Peyer's patch (tissue), 4 donors: Measurements from ENCODE around the gene FLRT2. TPM values are rescaled to one million over a fixed set of nuclear protein-coding genes. Genes with fewer than 3 reads are reported as not detected.

Experiments
- DNase-seq, 3 donors: peaks; one replicate each; pipeline ENCODE4 v3.0.0-alpha.2; 2017 to 2019
- H3K27ac ChIP-seq, 4 donors: fragments of 200-600 bp; sonication (generic); one replicate each; pipeline ENCODE4 v1.5.1; 2016 to 2019
- H3K27me3 ChIP-seq, 2 donors: fragments of 200-600 bp; sonication (generic); one replicate each; pipeline ENCODE4 v1.5.1; 2019
- H3K36me3 ChIP-seq, 3 donors: fragments of 200-600 bp; sonication (generic); one replicate each; pipeline ENCODE4 v1.5.1; 2016 to 2019
- H3K4me1 ChIP-seq, 4 donors: fragments of 200-600 bp; sonication (generic); one replicate each; pipeline ENCODE4 v1.5.1; 2016 to 2019
- H3K4me3 ChIP-seq, 4 donors: fragments of 200-600 bp; sonication (generic); 1 replicate in 3 of 4; 2 replicates in 1 of 4; pipeline ENCODE4 v1.5.1; 2016 to 2019; ENCODE audit warnings: mild to moderate bottlenecking in 1 of 4
- H3K9me3 ChIP-seq, 4 donors: fragments of 200-600 bp; sonication (generic); one replicate each; pipeline ENCODE4 v1.5.1; 2016 to 2019; ENCODE audit warnings: mild to moderate bottlenecking in 1 of 4
- POLR2A ChIP-seq, 2 donors: fragments of 450-650 bp; IDR thresholded peaks; one replicate each; pipeline ENCODE4 v1.5.1; 2017; ENCODE audit warnings: antibody characterized with exemption in 2 of 2, mild to moderate bottlenecking in 2 of 2, moderate library complexity in 2 of 2
- total RNA-seq, 4 donors: library from RNA; depleted of rRNA; stranded (reverse); fragments of >200 nt; gene quantifications; one replicate each; pipeline ENCODE4 v1.1.0, GENCODE V29; 2016
- TF ChIP-seq, protein P1 (sequence below), 6 experiments: fragments of 450-650 bp in 4 of 6; fragments of 200-600 bp in 2 of 6; sonication (generic) in 1 of 6; IDR thresholded peaks; one replicate each; pipeline ENCODE4 v1.5.1; 2017 to 2019; ENCODE audit warnings: antibody characterized with exemption in 6 of 6, mild to moderate bottlenecking in 3 of 6, moderate library complexity in 1 of 6

Gene FLRT2
- total RNA-seq, result 1 to 10 TPM; 1.1 to 4.8 (median 2.2) TPM

GRCh38 chr14:85529803-85530574, at the start of gene FLRT2:
Gene FLRT2 (plus strand): TSS chr14:85530144. CDS start chr14:85621515, 91,371 bp downstream.
- H3K27me3 ChIP-seq, result peaks cover 0 to 31% of the 10 kb centered on the region in 2 donors
- H3K9me3 ChIP-seq, result no peaks in the 10 kb centered on the region
- TF ChIP-seq POLR2A (IDR thresholded peaks at IDR 0.05), result no peak
- TF ChIP-seq, protein P1, sequence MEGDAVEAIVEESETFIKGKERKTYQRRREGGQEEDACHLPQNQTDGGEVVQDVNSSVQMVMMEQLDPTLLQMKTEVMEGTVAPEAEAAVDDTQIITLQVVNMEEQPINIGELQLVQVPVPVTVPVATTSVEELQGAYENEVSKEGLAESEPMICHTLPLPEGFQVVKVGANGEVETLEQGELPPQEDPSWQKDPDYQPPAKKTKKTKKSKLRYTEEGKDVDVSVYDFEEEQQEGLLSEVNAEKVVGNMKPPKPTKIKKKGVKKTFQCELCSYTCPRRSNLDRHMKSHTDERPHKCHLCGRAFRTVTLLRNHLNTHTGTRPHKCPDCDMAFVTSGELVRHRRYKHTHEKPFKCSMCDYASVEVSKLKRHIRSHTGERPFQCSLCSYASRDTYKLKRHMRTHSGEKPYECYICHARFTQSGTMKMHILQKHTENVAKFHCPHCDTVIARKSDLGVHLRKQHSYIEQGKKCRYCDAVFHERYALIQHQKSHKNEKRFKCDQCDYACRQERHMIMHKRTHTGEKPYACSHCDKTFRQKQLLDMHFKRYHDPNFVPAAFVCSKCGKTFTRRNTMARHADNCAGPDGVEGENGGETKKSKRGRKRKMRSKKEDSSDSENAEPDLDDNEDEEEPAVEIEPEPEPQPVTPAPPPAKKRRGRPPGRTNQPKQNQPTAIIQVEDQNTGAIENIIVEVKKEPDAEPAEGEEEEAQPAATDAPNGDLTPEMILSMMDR (IDR thresholded peaks at IDR 0.05), result no peak
- peak within 1 kb of the TSS; percentile 23 to 57 (median 41) for H3K4me3 ChIP-seq
- peak in 2 of 3 donors; percentile 52 to 55 for DNase-seq
- peaks cover 0 to 41% (median 0%) of the 10 kb centered on the region in 4 donors for H3K4me1 ChIP-seq
- peak within 1 kb of the TSS; percentile 25 to 63 (median 49) for H3K27ac ChIP-seq
- no peaks in the 10 kb centered on the region for H3K36me3 ChIP-seq

DNA sequence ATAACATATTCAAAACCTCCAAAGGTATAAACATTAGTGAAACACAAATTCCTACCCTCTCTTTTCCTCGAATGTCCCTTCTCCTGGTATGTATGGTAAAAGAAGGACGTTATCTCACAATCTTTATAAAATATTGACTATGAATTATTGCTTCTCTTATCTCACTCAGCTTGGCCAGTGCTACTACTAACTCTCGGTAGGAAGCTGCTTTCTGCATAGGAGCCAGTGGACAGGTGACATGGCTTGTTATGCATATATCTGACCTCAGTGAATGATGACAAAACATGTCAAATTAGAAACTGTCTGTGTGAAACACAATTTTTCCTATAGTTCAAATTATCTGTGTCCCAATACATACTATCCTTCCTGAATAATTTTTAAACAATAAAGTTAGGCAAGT, 48.5 kb upstream of the FLRT2 start:
- Histone ChIP-seq H3K4me3 (no peak overlapping the region), H3K27ac (no peak overlapping the region), H3K9me3 (no peaks in the 10 kb centered on the region), H3K36me3 (no peaks in the 10 kb centered on the region), H3K27me3 (no peaks in the 10 kb centered on the region), H3K4me1 (peaks cover 0 to 12% (median 0%) of the 10 kb centered on the region in 4 donors)
- TF ChIP-seq POLR2A (IDR thresholded peaks at IDR 0.05), result no peak
- no peak for DNase-seq

DNA sequence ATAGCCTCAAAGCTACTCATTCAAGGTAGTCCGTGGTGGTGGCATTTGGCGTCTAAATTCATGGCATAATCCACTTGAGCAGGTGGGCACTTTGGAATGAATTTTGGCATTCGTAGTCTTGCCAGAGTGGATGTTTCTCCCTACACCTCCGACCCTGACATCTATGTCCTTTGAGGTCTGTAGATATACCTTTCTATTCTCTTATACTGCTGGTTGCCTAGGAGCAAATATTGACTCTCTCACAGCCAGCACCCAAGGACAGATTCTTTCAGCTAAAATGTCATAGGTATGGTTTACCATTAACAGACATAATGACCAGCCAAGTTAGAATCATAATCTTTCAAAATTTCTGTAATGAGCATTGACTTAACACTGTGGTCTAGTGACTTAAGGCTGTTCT, 47.4 kb upstream of the FLRT2 start:
- Histone ChIP-seq H3K27ac (no peak overlapping the region), H3K4me3 (no peak overlapping the region), H3K4me1 (peaks cover 0 to 12% (median 0%) of the 10 kb centered on the region in 4 donors), H3K27me3 (no peaks in the 10 kb centered on the region), H3K36me3 (no peaks in the 10 kb centered on the region), H3K9me3 (no peaks in the 10 kb centered on the region)
- no peak for DNase-seq
- TF ChIP-seq POLR2A (IDR thresholded peaks at IDR 0.05), result no peak
- TF ChIP-seq, protein P1 (IDR thresholded peaks at IDR 0.05), result no peak

GRCh38 chr14:85483037-85483436, 46.9 kb upstream of the FLRT2 start:
- DNase-seq, result no peak
- Histone ChIP-seq H3K4me1 (peaks cover 0 to 12% (median 0%) of the 10 kb centered on the region in 4 donors), H3K27ac (no peak overlapping the region), H3K36me3 (no peaks in the 10 kb centered on the region), H3K27me3 (no peaks in the 10 kb centered on the region), H3K9me3 (no peaks in the 10 kb centered on the region), H3K4me3 (no peak overlapping the region)
- TF ChIP-seq, protein P1 (IDR thresholded peaks at IDR 0.05), result no peak
- TF ChIP-seq POLR2A (IDR thresholded peaks at IDR 0.05), result no peak

DNA sequence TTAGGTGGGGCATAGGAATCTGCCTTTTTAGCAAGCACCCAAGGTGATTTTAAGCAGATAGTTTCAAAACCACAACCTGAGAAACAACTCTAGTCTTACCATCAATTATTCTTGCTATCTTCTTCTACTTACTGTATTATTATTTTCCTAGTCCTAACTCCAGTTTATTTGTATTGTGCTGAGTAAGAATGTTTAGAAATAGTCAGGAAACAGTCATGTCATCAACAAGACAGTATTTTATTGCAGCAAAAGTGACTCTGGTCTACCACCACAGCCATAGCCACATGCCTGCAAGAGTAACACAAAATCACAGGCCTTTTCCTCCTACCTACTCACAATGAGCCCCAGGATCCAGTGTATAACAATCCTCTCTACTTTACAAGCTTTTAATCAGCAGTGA, 46.3 kb upstream of the FLRT2 start:
- Histone ChIP-seq H3K4me1 (peaks cover 0 to 12% (median 0%) of the 10 kb centered on the region in 4 donors), H3K27me3 (no peaks in the 10 kb centered on the region), H3K27ac (no peak overlapping the region), H3K4me3 (no peak overlapping the region), H3K9me3 (no peaks in the 10 kb centered on the region), H3K36me3 (no peaks in the 10 kb centered on the region)
- TF ChIP-seq, protein P1 (IDR thresholded peaks at IDR 0.05), result no peak
- TF ChIP-seq POLR2A (IDR thresholded peaks at IDR 0.05), result no peak
- DNase-seq, result no peak

DNA sequence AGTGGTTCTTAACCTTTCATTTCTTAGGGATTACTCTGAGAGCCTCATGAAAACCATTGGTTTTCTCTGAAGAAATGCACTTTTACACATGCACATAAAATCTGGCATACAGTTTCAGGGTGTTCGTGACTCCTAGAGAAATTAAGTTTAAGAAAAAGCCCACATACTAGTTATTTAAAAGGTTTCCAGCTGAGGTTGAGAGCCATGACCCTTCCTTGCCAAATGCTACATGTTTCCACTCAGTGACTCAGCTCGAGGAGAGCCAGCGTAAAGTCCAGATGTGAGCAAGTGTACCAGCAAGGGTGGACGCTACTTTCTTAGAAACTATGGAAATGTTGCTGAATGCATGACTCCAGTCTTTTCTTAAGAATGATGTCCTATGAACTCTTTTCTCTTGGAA, 42.7 kb upstream of the FLRT2 start:
- H3K27me3 ChIP-seq, result no peaks in the 10 kb centered on the region
- H3K9me3 ChIP-seq, result no peaks in the 10 kb centered on the region
- no peak overlapping the region for H3K4me3 ChIP-seq
- no peaks in the 10 kb centered on the region for H3K36me3 ChIP-seq
- peaks cover 0 to 8% (median 0%) of the 10 kb centered on the region in 4 donors for H3K4me1 ChIP-seq
- no peak overlapping the region for H3K27ac ChIP-seq
- DNase-seq, result no peak
- TF ChIP-seq POLR2A (IDR thresholded peaks at IDR 0.05), result no peak
- TF ChIP-seq, protein P1 (IDR thresholded peaks at IDR 0.05), result no peak
